GM21381 (cell line): ENCODE data around the gene FAM229A.

ENCODE experiments used
- ATAC-seq: cut with Tn5 transposase; IDR thresholded peaks from one replicate; pipeline ENCODE4 v1.9.1; 2021; ENCODE audit warnings: mild to moderate bottlenecking, moderate library complexity; ENCODE audit not compliant: unreplicated experiment

FAM229A gene

GRCh38 chr1:32332290-32333079 is 29.8 kb downstream of the FAM229A start:
- no peak for ATAC-seq

- ATAC-seq: no peak
Measured at GRCh38 chr1:32331549-32331948, 30.7 kb downstream of the FAM229A start.

GRCh38 chr1:32330558-32331151 is 31.6 kb downstream of the FAM229A start:
- ATAC-seq: no peak

- ATAC-seq: no peak
Measured at GRCh38 chr1:32329931-32330466, 32.3 kb downstream of the FAM229A start.

GRCh38 chr1:32327204-32327603 is 35.1 kb downstream of the FAM229A start:
- no peak for ATAC-seq

- ATAC-seq: no peak
Measured at GRCh38 chr1:32321712-32322291, 40.5 kb downstream of the FAM229A start.

- no peak for ATAC-seq
Measured at GRCh38 chr1:32318127-32318869, 44.0 kb downstream of the FAM229A start.

GRCh38 chr1:32316903-32317277 is 45.4 kb downstream of the FAM229A start:
- ATAC-seq: no peak

GRCh38 chr1:32311709-32312393 is 50.4 kb downstream of the FAM229A start:
- ATAC-seq: no peak
